ENCODE results near the gene RTL9.

Gene RTL9

DNA sequence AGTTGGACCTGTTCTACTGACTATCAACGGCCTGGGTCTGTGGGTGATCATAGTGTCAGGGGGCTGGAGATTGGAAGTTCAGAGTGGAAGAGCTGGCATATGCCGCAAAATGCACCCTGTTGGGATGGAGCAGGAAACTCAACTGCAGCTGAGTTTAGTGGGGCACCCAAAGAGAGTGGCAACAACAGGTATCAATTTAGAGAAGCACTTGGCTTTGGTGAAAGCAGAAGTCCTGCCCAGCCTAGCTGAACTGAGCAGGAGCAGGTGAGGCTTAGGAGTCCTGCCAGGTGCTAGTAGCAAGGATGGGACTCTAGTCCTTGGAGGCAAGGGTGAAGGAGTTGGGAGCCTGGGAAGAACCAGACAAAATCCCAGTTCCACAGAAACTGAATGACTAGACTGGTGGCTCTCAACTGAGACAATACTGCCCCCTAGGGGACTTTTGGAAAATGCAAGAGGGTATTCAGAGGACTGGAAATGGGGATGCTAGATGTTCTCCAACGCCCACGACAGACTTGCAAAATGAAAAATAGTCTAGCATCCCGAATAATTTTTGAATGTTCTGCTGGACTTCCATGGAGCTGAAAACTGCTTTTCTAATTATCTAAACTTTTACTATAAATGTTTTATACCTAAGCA lies 49.4 kb downstream of the RTL9 start:
- peak; percentile 55 for DNase-seq

All from NCI-H2107 (cell line).